Transverse colon (tissue), 4 donors: ENCODE data around the gene GABRD. TPM values are rescaled to one million over a fixed set of nuclear protein-coding genes. Genes with fewer than 3 reads are reported as not detected.

Experiments used
- DNase-seq: peaks from one replicate; pipeline ENCODE4 v3.0.0-alpha.2; 2019
- H3K27ac ChIP-seq, 4 donors: fragments of 200-600 bp; sonication (generic); 2 replicates each; pipeline ENCODE4 v1.5.1; 2016 to 2018; ENCODE audit warnings: inconsistent platforms in 4 of 4
- H3K27me3 ChIP-seq: fragments of 200-600 bp; sonication (generic); 2 replicates; pipeline ENCODE4 v1.5.1; 2017; ENCODE audit warnings: inconsistent platforms
- H3K36me3 ChIP-seq, 4 donors: fragments of 200-600 bp; sonication (generic); 2 replicates each; pipeline ENCODE4 v1.5.1; 2017 to 2019; ENCODE audit warnings: inconsistent platforms in 4 of 4
- H3K4me1 ChIP-seq, 4 donors: fragments of 200-600 bp; sonication (generic); 2 replicates each; pipeline ENCODE4 v1.5.1; 2017 to 2020; ENCODE audit warnings: inconsistent platforms in 4 of 4
- H3K4me3 ChIP-seq, 4 donors: fragments of 200-600 bp; sonication (generic); 1 replicate in 1 of 4; 2 replicates in 3 of 4; pipeline versions ENCODE4 v1.5.1 to v1.6.1; 2017 to 2019; ENCODE audit warnings: inconsistent platforms in 4 of 4
- H3K9me3 ChIP-seq, 2 donors: fragments of 200-600 bp; sonication (generic); 2 replicates each; pipeline ENCODE4 v1.5.1; 2017 to 2019; ENCODE audit warnings: inconsistent platforms in 2 of 2
- CTCF ChIP-seq, 5 experiments: fragments of 200-600 bp in 3 of 5; fragments of 450-650 bp in 2 of 5; sonication (generic) in 3 of 5; IDR thresholded peaks; 1 replicate in 2 of 5; 2 replicates in 3 of 5; pipeline ENCODE4 v1.5.1; 2016 to 2017; ENCODE audit warnings: antibody characterized with exemption in 5 of 5, inconsistent platforms in 3 of 5, mild to moderate bottlenecking in 2 of 5, moderate library complexity in 1 of 5
- EP300 ChIP-seq: sonication (generic); formaldehyde crosslinking; IDR thresholded peaks from one replicate; pipeline ENCODE4 v1.6.1; 2017; ENCODE audit warnings: antibody characterized with exemption, low read depth
- POLR2A ChIP-seq: fragments of 450-650 bp; IDR thresholded peaks from one replicate; pipeline ENCODE4 v1.6.1; 2016; ENCODE audit warnings: antibody characterized with exemption, mild to moderate bottlenecking, moderate library complexity
- POLR2AphosphoS5 ChIP-seq, 3 donors: sonication (generic); formaldehyde crosslinking; IDR thresholded peaks; one replicate each; pipeline ENCODE4 v1.6.1; 2016; ENCODE audit warnings: antibody characterized with exemption in 3 of 3
- WGBS, 2 donors: methylation state at CpG; one replicate each; pipeline ENCODE4 v1.1.5; 2018; ENCODE audit warnings: low coverage in 1 of 2; 5-methylcytosine and 5-hydroxymethylcytosine counted together
- in situ Hi-C, 4 donors: fragments of 200-750 bp; cut with MboI; loops; one replicate each; pipeline versions ENCODE4 v1.15.0 to v1.15.1; 2017; ENCODE audit warnings: low sequenced_read_pairs in 3 of 4, low pct_ligation_motif_present in 1 of 4, low pct_unique_long_range_greater_than_20kb in 1 of 4
- intact Hi-C: fragments of 100-400 bp; cut with DNase I; formaldehyde crosslinking; loops from one replicate; pipeline ENCODE4 v1.15.1; 2023; ENCODE audit warnings: low total_unique reads
- total RNA-seq, 4 donors: library from RNA; depleted of rRNA; stranded (reverse); fragments of >200 nt; gene quantifications; one replicate each; pipeline ENCODE4 v1.1.0, GENCODE V29; 2016

GABRD gene
- not detected for total RNA-seq

- Histone ChIP-seq H3K27ac (no peak within 1 kb of the TSS), H3K9me3 (no peaks in the 10 kb centered on the region), H3K36me3 (no peaks in the 10 kb centered on the region), H3K4me1 (peaks cover 0 to 7% (median 4%) of the 10 kb centered on the region in 4 donors), H3K27me3 (peaks cover 96% of the 10 kb centered on the region), H3K4me3 (peak within 1 kb of the TSS in 2 of 4 donors; percentile 26 to 32)
- in situ Hi-C loops, result no loop called here
- TF ChIP-seq POLR2A (no peak), CTCF (IDR thresholded peaks at IDR 0.05) (no peak), EP300 (no peak), POLR2AphosphoS5 (IDR thresholded peaks at IDR 0.05) (no peak)
- DNase-seq, result no peak
- intact Hi-C loops, result no loop called here
- 5% methylated on average over 24 of the region's 60 CpGs; no CpG with 5 or more reads in 1 of the 2 donors for WGBS, 2 donors
Observed at GRCh38 chr1:2019172-2019543, at the start of gene GABRD. Gene GABRD (plus strand): TSS chr1:2019345. CDS start chr1:2019424, 79 bp downstream.

DNA sequence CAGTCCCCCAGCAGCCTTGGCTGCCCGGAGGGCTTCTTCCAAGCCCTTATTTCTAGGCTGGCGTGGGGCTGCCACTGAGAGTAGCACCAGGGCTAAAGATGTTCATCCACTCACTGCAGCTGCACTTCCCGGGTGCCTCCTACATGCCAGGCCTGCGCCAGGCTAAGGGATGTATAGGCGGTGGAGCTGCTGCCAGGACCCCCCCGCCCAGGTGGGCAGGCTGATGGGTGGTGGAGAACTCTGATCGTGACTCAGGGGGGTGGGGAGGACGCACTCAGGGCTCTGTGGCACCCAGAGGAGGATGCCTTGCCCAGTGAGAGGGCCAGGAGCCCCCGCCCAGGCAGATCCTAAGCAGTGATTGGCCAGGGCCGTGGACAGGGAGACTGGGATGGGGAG lies 49.6 kb upstream of the GABRD start:
- Histone ChIP-seq H3K4me3 (no peak overlapping the region), H3K9me3 (no peaks in the 10 kb centered on the region), H3K27ac (no peak overlapping the region), H3K27me3 (peaks cover 38% of the 10 kb centered on the region), H3K36me3 (no peaks in the 10 kb centered on the region), H3K4me1 (no peaks in the 10 kb centered on the region)
- intact Hi-C loops, result no loop called here
- WGBS, 2 donors, result 40 to 77% methylated on average over 1 to 10 of the region's 10 CpGs
- no peak for DNase-seq
- TF ChIP-seq CTCF (IDR thresholded peaks at IDR 0.05) (no peak), POLR2A (no peak)
- in situ Hi-C loops, result loop anchor here in 2 of 4 donors (10.0 kb wide), 1 partner anchor 75 kb away; no protein-coding TSS in a partner anchor

- intact Hi-C loops, result no loop called here
- Histone ChIP-seq H3K9me3 (no peaks in the 10 kb centered on the region), H3K4me3 (no peak overlapping the region), H3K4me1 (no peaks in the 10 kb centered on the region), H3K36me3 (no peaks in the 10 kb centered on the region), H3K27me3 (peaks cover 32% of the 10 kb centered on the region), H3K27ac (no peak overlapping the region)
- TF ChIP-seq CTCF (IDR thresholded peaks at IDR 0.05) (no peak), POLR2A (no peak), EP300 (no peak), POLR2AphosphoS5 (IDR thresholded peaks at IDR 0.05) (no peak)
- in situ Hi-C loops, result loop anchor here in 2 of 4 donors (10.0 kb wide), 1 partner anchor 75 kb away; no protein-coding TSS in a partner anchor
- no peak for DNase-seq
- 78 to 100% methylated on average over 3 to 29 of the region's 29 CpGs for WGBS, 2 donors
Observed at GRCh38 chr1:1969953-1970716, 49.0 kb upstream of the GABRD start.

GRCh38 chr1:1971017-1971416 lies 48.1 kb upstream of the GABRD start:
- Histone ChIP-seq H3K9me3 (no peaks in the 10 kb centered on the region), H3K4me1 (no peaks in the 10 kb centered on the region), H3K27me3 (peaks cover 23% of the 10 kb centered on the region), H3K36me3 (no peaks in the 10 kb centered on the region), H3K4me3 (no peak overlapping the region), H3K27ac (no peak overlapping the region)
- WGBS, 2 donors, result 82% methylated on average over 17 of the region's 17 CpGs; no CpG with 5 or more reads in 1 of the 2 donors
- in situ Hi-C loops, result no loop called here
- TF ChIP-seq POLR2A (no peak), CTCF (IDR thresholded peaks at IDR 0.05) (no peak), POLR2AphosphoS5 (IDR thresholded peaks at IDR 0.05) (no peak), EP300 (no peak)
- no peak for DNase-seq
- intact Hi-C loops, result no loop called here
